HG03442 (cell line): Measurements from ENCODE around the gene ANO2.

ENCODE experiments used
- ATAC-seq: cut with Tn5 transposase; IDR thresholded peaks from one replicate; pipeline ENCODE4 v1.9.1; 2021; ENCODE audit warnings: mild to moderate bottlenecking, moderate library complexity; ENCODE audit not compliant: unreplicated experiment

Gene ANO2

DNA sequence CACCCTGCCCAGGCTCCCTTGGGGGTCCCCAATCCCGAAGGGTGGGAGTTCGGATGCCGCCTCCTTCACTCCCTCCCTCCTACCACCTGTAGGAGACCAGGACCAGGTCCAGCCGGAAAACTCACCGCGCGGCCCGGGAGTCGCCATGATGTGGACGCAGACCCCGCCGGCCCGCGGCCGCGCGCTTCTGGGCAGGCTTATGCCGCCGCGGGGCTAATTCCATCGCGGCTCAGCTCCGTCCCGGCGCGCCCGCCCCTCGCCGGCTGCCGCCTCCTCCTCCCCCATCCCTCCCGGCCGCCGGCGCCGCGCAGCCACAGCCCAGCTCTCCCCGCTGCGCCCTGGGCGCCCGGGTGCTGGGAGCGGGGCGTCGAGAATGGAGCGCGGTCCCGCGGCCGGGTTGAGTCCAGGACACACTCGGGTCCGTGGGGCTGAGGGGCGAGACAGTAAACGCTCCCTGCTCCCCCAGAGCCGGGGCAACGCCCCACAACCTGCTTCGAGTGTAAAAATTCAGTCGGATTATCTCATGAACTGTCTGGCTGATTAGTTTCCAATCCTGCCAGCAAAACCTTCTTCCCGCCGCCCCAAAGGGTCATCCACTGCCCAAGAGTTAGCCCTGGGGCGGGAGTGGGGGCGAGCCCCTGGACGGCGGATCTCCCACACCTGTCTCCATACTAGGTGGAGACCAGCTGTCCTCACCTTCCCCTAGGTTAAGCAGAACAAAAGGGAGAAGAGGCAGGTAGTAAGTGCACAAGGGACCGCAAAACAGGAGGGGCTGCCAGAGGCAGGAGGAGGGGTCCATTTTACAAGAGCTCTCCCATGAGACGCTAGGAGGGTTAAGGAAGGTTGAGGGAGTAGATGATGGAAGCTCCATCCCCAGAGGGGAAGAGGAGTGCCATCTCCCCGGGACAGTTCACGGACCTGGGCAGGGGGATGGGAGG, at the start of gene ANO2:
ANO2 (minus strand) TSS at position 189 of the 938 bp plus-strand sequence; CDS start at position 147, 42 bp downstream.
- ATAC-seq = no peak

DNA sequence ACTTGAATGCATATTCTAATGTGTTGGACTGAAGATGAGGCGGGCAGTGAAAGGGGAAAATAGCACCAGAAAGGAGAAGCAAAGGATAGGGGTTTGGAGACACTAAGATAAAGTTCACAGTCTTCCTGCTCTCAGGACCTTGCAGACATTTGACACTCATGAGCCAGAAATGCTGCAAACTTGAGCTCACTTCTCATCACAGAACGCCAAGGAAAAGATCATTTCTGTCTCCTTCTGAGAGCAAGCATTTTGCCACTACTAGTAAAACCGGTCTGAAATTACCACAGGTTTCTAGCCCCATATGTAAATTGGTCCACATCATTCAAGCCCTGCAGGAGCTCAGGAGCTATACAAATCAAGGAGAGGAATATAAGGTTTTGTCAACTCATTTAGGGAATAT, 44.6 kb upstream of the ANO2 start:
- ATAC-seq = no peak

DNA sequence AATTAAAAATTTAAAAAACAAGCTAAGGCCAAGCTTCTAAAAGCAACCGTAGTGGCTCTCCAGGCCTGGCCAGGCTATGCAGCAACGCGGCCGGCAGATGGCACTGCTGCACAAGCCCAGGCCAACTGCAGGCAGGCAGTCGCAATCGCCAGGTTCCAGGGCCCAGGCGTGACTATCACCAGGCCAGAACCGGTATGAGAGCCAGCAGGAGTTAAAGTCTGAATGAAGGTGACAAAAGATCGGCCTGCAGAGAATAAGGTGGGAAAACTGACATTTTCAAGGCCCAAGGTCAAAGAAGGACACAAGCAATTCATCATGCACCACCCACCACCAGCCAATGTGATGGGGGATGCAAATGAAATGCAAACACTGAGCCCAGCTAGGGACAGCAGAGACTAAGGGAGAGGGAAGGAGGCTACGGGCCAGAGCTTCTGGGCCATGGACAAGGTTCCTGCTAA, 43.6 kb upstream of the ANO2 start:
- peak; percentile 43 for ATAC-seq

DNA sequence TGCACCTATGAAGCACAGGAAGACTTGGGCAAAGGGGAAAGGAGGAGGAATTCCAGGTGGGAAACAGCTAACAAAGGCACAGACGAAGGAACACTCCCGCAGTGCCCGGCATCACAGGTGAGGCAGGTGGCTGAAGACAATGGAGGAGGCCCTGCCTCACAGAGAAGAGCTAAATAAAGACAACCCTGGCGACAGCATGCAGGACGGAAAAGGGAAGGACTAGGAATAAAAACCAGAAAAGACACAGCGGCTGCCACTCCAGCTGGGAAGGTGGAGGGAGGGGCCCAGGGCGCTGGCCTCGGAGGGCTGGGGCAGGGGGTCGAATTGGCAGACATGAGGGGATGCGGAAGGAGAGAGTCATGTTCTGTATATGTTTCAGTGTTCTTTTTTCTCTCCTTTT, 43.0 kb upstream of the ANO2 start:
- no peak for ATAC-seq

DNA sequence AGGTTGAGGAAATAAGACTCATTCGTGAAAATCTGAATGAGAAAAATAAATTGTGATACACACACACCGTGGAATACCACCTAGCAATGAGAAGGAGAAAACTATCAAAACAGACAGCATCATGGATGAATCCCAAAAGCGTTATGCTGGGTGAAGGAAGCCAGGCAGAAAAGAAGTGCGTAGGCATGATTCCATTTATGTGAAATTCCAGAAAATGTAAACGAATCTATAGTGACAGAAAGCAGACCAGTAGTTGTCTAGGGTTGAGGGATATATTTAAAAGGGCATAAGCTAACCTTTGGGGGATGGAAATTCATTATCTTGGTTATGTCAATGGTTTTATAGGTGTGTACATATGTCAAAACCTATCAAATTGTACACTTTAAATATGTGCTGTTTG, 42.5 kb upstream of the ANO2 start:
- ATAC-seq = no peak

DNA sequence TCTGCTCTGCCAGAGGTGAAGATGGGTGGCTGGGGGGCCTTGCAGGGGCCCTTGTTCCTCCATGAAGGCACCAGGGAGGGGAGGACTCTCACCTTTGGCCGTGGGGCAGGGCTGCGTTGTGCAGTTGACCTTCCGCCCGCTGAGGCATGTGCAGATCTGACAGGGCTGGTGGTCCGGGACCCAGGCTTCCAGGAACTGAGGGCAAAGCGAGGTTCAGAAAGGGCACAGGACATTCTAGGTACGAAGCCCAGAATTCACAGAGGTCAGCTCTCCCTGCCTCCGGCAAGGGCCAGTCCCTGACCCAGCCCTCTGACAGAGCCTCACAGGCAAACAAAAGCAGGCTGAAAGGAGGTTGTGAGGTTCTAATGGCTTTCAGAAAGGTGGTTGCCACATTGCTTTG, 40.4 kb upstream of the ANO2 start:
- ATAC-seq = no peak

DNA sequence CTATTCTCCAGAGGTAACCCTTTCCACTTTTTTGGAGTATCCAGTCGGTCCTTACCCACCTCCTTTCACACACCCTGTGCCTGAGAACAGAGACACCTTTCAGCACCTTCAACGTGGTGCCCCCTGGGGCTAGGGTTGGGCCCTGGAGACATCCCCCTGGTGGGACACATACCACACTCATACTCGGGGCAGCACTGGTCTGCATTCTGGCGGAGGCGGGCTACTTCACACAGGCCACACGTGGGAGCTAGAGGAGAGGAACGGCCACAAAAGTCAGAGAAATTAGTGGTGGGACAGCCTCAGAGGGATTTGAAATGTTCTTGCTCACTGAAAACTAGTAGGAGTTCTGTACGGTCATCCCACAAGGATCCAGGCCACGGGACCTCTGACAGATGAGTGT, 39.8 kb upstream of the ANO2 start:
- no peak for ATAC-seq

DNA sequence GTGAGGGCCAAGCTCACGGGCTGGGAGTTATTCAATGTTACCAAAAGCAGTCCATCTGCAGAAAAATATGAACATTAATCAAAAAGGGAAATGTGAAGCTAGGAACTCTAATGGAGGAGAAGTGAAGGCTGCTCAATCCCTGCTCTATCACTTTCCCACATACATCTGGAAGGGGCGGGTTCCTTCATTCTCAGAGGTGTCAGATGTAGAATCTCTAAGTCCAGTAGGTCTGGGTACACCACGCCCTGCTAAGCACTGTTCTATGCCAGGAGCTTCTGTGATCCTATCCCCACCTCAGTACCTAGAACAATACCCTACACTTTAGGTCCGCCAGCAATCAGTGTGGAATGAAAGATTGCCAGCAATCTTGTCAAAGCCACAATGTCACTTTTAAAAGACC, 37.0 kb upstream of the ANO2 start:
- ATAC-seq = no peak

DNA sequence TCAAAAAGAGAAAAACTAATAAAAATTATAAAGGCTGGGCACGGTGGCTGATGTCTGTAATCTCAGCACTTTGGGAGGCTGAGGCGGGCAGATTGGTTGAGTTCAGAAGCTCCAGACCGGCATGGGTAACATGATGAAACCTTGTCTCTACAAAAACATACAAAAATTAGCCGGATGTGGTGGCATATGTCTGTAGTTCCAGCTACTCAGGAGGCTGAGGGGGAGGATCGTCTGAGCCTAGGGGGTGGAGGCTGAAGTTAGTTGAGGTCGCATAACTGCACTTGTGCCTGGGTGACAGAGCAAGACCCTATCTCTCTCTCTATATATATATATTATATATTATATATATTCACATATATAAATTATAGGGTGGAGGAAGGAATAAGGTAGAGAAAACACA, 32.5 kb upstream of the ANO2 start:
- ATAC-seq = no peak

DNA sequence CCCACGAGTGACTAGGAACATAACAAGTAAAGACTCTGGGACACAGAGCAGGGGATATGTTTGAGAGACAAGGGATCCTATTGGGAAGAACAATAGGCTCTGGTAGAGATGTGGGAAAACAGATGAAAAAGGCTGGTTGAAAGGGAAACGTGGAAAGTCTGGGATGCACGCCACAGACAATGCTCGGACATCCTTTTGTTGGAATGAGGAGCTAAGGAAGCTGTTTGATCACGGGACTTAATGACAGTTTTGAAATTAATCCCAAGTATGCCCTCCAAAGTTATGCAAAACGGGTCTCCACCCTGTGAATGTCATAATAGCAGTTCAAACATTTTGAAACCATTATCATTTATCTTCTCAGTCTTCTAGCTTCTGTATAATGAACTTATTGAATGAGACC, 31.7 kb upstream of the ANO2 start:
- no peak for ATAC-seq

DNA sequence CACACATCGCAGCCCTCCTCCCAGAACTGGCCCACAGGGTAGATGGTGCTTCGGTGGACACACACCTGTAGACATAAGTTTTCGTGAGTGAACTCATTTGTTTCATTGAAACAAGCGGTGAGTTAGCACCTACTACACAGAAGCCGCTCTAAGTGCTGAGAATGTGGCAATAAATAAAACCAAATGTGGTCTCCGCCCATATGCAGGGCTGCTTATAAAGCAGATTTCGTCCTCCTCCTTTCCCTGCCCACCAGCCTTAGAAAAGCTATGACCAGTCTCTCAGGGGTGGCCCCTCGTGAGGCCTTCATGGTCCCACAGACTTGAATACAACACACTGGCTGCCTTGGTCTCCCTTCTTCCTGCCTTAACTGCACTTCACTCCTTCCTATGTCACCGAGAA, 31.1 kb upstream of the ANO2 start:
- ATAC-seq = no peak

DNA sequence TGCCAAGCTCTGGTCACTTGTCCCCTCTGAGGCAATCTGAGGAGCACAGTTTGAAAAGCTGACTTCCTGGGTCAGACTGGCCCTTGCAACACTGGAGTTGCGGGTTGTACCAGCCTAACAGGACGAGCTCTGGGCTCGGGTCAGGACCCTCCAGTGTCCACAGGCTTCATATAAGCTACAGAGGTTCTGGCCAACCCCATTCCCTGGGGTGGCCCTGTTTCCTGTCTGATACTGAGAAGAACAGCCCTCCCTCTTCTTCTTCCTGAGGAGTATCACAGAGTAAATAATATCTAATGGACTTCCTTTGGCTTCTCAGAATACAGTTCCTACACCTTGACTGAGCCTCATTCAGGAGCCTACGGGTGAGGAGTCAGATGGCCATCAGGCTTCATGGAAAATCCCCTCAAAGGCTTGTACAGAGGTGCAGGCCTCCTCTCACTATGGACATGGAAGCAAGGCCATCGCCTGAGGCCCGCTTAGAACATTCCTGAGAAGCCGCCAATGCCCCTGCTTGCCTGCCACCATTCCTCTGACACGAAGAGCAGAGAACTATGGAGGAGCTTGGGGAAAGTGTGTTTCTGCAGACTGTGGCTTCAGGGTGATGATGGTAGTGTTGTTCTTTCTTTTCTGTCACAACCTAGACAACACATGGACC, 28.5 kb upstream of the ANO2 start:
- no peak for ATAC-seq

DNA sequence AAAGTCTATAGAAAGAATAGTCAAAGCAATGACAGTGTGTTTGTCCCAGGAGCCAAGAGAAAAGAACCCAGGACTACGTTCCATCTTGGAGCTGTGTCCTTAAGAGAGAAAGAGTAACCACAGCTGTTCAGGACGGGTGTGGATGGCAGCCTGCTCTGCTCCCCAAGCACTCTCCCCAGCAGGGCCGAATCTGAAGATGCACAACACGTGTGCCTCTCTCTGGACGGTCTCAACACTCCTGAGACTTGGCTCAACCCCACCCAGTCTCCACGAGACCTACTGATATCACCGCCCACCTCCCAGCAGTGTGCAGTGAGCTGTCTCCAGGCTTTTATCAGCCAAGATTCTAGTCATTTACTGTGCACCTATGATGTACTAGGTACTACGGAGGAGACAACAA, 27.3 kb upstream of the ANO2 start:
- ATAC-seq = no peak

DNA sequence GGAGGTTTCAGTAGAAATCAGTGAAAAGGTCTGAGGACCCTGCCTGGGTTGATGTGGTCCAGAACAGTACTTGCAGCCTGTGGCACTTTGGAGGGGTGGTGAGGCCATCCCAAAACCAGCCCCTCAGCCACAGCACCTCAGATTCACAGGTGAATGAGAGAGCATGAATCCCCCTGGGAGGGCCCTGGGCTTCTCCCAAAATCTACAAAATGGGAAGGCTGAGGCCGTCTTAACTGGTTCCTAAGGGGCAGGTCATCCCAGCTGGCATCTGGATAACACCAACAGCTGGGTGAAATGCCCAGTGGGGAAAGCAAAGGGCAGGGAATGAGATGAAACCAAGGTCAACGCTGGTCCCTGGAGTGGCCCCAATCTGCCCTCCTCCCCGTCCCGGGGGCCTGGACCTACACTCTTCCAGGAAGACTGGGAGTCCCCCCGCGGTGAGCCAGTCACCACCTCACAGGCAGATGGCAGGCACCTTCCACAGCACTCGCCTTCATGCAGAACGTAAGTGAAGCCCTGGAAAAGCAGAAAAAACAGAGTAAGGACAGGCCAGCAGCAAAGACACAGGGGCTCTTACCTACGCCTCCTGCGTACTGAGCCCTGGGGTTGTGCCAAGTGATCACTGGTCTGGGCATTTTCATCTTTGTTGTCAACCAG, 26.3 kb upstream of the ANO2 start:
- no peak for ATAC-seq

DNA sequence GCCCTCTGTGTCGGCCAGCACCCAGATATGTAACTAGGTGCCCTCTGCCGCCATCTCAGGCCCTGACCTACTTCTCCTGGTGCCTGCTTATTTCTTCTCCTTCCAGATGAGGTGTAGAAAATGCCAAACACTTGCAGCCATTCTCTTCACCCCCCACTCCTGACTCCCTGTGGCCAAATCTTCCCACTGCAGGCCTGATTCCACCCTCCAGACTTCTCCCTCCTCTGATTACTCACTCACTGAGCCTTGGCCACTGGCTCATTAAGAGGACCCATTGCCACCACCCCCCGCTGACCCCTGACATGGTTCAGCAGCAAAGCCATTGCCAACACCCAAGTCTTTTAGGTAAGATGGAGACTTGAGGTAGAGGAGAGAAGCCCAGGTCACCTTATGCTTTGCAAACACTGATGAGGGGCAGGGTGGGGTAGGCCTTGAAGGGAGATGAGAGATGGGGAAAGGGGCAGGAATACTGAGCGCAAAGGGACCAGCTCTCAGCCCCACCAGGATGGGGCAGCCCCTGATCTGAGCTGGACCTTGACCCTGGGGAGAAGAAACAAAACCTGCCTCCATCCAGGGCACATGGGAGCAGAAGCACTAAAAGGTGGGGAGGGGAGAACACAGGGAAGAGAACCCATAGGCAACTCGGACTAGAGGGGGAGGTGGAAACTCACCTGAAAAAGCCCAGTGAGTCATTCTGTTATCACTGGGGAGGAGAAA, 25.1 kb upstream of the ANO2 start:
- ATAC-seq = no peak

DNA sequence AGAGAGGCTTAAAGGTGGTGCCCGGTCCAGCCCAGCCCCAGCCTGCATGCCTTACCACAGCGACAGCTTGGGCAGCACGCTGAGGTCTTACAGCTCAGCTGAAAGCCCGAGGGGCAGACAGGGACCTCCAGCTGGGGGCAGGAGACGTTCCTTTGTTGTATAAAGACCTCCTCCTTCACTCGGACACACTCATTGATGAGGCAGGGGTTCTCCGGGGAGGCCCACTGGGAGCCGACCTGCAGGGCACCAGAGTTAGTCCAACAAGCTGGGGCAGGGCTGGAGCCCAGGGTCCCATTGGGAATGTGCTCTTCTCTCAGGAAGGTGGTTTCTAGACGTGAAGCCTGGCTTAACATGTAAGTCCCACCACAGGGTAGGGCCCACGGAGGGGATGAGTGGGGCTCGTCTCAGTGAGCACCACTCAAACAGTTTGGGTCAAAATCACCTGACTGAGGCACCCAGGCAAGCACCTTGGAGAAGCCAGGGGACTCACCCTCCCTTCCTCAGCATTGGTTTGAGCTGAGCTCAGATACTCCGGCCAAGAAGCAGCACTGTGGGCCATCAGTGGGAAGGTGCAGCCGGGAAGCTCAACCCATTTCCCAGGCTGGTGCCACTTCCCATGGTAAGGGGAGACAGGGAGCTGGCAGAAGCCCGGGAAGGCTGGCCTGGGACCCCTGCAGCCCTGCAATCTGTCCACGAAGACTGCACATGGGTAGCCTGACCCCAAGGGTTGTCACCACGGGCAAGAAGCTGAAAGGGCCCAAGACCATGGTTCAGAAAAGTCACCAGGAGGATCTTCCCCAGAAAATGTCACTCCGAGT, 24.3 kb upstream of the ANO2 start:
- no peak for ATAC-seq

DNA sequence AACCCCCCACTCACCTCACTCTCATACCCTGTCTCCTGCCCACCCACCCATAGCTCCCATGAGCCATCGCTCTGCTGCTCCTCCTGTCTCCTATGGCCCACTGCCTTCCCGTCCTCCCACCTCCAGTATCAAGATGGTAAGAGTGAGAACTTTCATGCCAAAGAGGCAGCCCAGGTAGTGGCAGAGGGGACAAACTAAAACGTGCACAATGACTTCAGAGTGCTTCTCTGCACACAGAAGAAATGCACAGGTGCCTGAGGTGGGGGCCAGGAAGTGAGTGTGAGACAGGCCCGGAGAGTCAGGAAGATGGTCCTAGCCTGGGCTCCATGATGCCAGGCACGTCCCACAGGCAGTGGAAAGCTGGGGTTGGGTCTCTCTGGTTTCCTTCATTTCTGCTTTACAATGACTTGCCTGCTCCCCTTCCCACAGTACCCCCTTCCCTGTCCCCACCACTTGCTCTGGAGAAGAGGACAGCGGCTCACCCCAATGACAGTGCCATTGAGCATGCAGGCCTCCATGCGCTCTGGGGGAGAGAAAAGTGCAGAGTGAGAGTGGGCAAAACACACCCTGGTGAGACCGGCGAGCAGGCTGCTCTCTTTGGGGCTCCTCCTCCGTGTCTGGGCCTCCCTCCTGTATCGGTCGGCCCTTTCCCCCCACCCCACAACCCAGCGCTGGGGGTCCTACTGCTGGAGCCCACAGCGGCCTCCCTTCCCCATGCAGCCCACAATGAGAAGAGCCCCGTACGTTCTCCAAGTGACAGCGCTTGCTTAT, 22.8 kb upstream of the ANO2 start:
- ATAC-seq = no peak

DNA sequence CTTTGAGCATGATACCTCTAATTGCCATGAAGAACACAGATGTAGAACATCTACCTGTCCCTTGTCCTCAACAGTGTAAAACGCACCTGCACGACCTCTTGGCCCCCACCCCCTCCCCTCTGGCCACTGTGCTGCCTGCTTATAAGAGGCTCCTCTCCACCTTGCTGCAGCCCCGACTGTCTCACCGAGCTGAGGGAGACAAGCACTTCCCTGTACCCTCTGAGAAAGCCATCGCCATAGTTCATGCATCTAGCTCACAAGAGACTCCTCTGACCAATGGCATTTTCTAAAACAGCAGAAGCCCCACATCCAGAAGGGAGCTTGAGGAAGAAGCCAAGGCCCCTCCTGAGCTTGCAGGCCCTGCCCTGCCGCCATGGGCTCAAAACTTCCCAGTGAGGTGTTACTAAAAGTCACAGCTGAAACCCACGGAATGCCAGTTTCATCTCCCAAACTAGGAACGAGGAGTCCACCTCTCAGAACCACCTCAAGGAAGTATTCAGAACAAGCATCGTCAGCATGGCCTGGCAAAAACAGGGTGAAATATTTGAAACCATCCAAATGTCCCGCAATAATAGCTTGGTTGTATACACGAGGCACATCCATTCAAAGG, 21.5 kb upstream of the ANO2 start:
- ATAC-seq = no peak

DNA sequence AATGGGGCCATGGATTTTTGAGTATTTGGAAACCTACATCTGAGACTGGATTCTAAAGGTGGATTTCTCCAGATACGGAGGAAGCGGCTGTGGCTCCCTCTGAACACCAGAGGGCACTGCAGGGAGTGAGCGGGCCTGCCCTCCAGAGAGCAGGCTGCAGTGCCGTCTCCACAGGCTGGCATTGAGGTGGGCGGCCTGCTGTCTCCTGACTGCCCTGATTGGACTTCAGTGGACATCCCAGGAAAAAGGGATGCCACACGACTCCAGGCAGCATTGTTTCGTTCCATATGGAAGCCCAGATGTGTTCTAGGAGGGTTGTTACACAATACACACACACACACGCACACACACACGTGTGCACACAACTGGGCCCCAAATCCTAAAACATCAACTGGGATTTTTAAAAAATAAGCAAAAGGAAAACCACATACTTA, 20.9 kb upstream of the ANO2 start:
- ATAC-seq = no peak
